Upper lobe of right lung (tissue), 1 donor: ENCODE results near the gene HS3ST5. TPM values are rescaled to one million over a fixed set of nuclear protein-coding genes. Genes with fewer than 3 reads are reported as not detected.

Experiments used
- ATAC-seq: fragments of 200-7000 bp; cut with Tn5 transposase; one replicate; pipeline ENCODE4 v1.9.1; 2020; ENCODE audit warnings: mild to moderate bottlenecking, moderate library complexity
- DNase-seq: peaks from one replicate; pipeline ENCODE4 v3.0.0-alpha.2; 2020
- H3K27ac ChIP-seq: fragments of 200-600 bp; one replicate; pipeline ENCODE4 v1.8.0; 2022
- H3K27me3 ChIP-seq: fragments of 200-600 bp; one replicate; pipeline ENCODE4 v1.8.0; 2022; ENCODE audit warnings: mild to moderate bottlenecking
- H3K36me3 ChIP-seq: fragments of 200-600 bp; one replicate; pipeline ENCODE4 v1.8.0; 2022
- H3K4me1 ChIP-seq: fragments of 200-600 bp; one replicate; pipeline ENCODE4 v1.8.0; 2022
- H3K4me3 ChIP-seq: fragments of 200-600 bp; one replicate; pipeline ENCODE4 v1.8.0; 2022; ENCODE audit warnings: mild to moderate bottlenecking
- H3K9me3 ChIP-seq: fragments of 200-600 bp; one replicate; pipeline ENCODE4 v1.8.0; 2022
- CTCF ChIP-seq: fragments of 200-600 bp; IDR thresholded peaks from one replicate; pipeline ENCODE4 v1.8.0; 2022; ENCODE audit warnings: antibody characterized with exemption
- intact Hi-C: fragments of 100-400 bp; cut with DNase I; formaldehyde crosslinking; loops from one replicate; pipeline ENCODE4 v1.11.0; 2022
- total RNA-seq: library from RNA; stranded (reverse); fragmentation: NEBNext Ultra II Directional; extraction: Animal tissue kit (Norgen Biotek cat#: 25700); gene quantifications from one replicate; pipeline ENCODE4 v1.2.1, GENCODE V29; 2021
- donor health status: DM: no; HTN: yes; CAD: no; lungs with severe emphysema.

Gene HS3ST5
- total RNA-seq, 1 donor from 2014 or later: not detected

DNA sequence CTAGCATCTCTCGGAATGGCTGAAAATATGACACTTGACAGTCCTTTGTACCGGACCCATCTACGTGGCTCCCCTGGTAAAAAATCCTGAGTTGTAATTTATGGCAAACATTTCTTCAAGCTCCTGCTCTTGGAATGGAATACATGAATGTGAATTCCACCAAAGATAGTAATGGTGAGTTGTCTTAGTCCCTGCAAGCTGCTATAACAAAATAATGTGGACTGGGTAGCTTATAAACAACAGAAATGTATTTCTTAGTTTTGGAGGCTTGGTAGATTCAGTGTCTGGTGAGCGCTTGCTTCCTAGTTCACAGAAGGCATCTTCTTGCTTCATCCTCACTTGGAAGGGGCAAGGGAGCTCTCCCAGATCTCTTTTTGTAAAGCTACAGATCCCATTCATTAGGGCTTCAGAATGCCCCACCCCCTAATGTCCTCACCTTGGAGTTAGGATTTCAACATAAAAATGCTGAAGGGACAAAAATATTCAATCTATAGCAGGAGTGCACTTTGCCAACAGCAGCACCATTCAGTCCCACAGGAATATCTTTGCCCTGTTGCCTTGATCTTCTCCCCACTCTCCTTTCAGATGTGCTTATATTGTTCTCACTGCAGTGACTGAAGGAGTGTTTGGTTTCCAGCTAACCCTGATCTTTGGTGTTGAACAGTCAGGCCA, 204.1 kb downstream of the HS3ST5 start:
- Histone ChIP-seq H3K4me1 (no peaks in the 10 kb centered on the region), H3K27ac (no peak overlapping the region), H3K27me3 (no peaks in the 10 kb centered on the region), H3K4me3 (no peak overlapping the region), H3K9me3 (no peaks in the 10 kb centered on the region), H3K36me3 (no peaks in the 10 kb centered on the region)
- intact Hi-C loops: no loop called here
- no peak for TF ChIP-seq CTCF
- ATAC-seq (no peak), DNase-seq (no peak)

DNA sequence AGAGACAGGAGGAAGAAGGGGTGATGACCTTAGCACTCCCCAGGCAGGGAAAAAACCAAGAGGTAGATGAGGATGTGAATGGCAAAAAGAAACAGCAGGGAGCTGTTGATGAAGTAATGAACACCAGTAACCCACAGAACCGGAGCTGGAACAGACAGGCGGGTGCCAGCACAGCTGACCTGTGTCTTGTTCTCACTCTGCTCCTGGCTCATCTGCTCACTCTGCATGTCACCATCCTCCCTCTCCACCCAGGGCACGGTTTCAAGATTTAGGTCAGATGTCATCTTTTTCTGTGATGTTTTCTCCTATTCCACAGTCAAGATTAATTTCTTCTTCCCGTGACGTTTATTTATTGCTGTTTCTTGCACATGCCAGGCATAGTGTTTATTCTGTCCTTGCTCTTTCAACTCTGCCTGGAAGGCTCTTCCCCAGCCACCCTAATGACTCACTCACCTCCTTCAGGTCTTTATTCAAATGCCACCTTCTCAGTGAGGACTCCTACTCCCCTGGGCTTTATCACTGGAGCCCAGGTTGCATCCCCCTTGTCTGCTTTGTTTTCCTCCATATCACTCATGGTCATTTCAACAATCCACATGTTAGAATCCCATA, 207.4 kb downstream of the HS3ST5 start:
- H3K9me3 ChIP-seq: no peaks in the 10 kb centered on the region
- H3K4me3 ChIP-seq: no peak overlapping the region
- no peak overlapping the region for H3K27ac ChIP-seq
- no peak for DNase-seq
- H3K36me3 ChIP-seq: no peaks in the 10 kb centered on the region
- no peak for ATAC-seq
- no peak for TF ChIP-seq CTCF
- intact Hi-C loops: no loop called here
- no peaks in the 10 kb centered on the region for H3K4me1 ChIP-seq
- H3K27me3 ChIP-seq: no peaks in the 10 kb centered on the region

GRCh38 chr6:114133816-114134215, 209.0 kb downstream of the HS3ST5 start:
- no peaks in the 10 kb centered on the region for H3K4me1 ChIP-seq
- DNase-seq (no peak), ATAC-seq (no peak)
- intact Hi-C loops: no loop called here
- H3K27ac ChIP-seq: no peak overlapping the region
- no peaks in the 10 kb centered on the region for H3K36me3 ChIP-seq
- no peak for TF ChIP-seq CTCF
- H3K4me3 ChIP-seq: no peak overlapping the region
- no peaks in the 10 kb centered on the region for H3K27me3 ChIP-seq
- H3K9me3 ChIP-seq: no peaks in the 10 kb centered on the region

DNA sequence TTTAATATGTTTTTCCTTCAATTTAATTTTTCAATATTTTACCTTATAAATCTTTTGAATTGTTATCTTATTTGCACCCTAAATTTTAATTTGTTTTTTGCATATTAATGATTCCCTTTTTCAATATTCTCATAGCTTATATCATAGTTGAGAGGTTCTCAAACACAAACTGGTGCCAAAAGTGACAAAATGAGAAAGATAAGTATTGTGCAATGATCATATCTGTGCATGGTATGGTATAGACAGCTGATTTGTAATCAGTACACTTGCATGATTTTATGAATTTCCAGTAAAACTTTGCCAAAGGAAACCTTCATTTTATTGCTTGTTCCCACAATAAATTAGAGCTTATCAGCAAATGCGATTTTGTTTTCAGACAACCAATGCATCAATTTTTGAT, 210.9 kb downstream of the HS3ST5 start:
- DNase-seq (no peak), ATAC-seq (no peak)
- H3K4me1 ChIP-seq: no peaks in the 10 kb centered on the region
- no peak overlapping the region for H3K4me3 ChIP-seq
- no peaks in the 10 kb centered on the region for H3K27me3 ChIP-seq
- no peaks in the 10 kb centered on the region for H3K36me3 ChIP-seq
- no peak overlapping the region for H3K27ac ChIP-seq
- intact Hi-C loops: no loop called here
- H3K9me3 ChIP-seq: no peaks in the 10 kb centered on the region
- TF ChIP-seq CTCF: no peak

DNA sequence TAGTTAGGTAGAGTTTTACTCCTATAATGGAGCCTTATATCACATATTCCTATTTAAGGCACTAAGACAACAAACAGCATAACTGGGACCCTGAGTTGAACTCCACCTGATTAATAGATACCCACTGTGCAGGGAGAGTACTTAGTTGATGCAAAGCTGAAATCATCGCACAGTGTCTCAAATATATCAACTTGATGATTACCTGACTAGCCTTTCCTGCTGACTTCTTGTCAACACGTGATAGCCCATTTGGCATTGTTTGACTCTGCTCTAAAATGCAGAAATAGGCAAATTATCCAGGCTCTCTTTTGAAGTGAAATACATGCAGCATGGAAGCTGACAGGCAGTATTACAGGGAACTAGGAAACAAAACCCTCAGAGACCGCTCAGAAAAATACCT, 217.2 kb downstream of the HS3ST5 start:
- H3K4me1 ChIP-seq: no peaks in the 10 kb centered on the region
- peaks cover 4% of the 10 kb centered on the region for H3K27me3 ChIP-seq
- no peaks in the 10 kb centered on the region for H3K9me3 ChIP-seq
- TF ChIP-seq CTCF: no peak
- ATAC-seq: no peak
- no peak overlapping the region for H3K4me3 ChIP-seq
- no peak for DNase-seq
- no peaks in the 10 kb centered on the region for H3K36me3 ChIP-seq
- H3K27ac ChIP-seq: no peak overlapping the region
- intact Hi-C loops: no loop called here
